IPS-20b (cell line): ENCODE data around the gene RAB33B.

ENCODE experiments used
- H3K27ac ChIP-seq: one replicate; pipeline ENCODE4 v1.5.1; 2013; ENCODE audit warnings: low read length
- H3K27me3 ChIP-seq: 2 replicates; pipeline ENCODE4 v1.6.1; 2013; ENCODE audit warnings: mild to moderate bottlenecking, low read length, inconsistent platforms; ENCODE audit not compliant: insufficient read depth
- H3K36me3 ChIP-seq: 2 replicates; pipeline ENCODE4 v1.6.1; 2013; ENCODE audit warnings: low read depth, mild to moderate bottlenecking, inconsistent platforms, low read length, moderate library complexity; ENCODE audit not compliant: insufficient read depth
- H3K4me1 ChIP-seq: 2 replicates; pipeline ENCODE4 v1.6.1; 2013; ENCODE audit warnings: mild to moderate bottlenecking, control low read depth, inconsistent platforms, low read length, moderate library complexity; ENCODE audit not compliant: insufficient read depth
- H3K4me3 ChIP-seq: 2 replicates; pipeline ENCODE4 v1.5.1; 2013; ENCODE audit warnings: mild to moderate bottlenecking, low read length, inconsistent platforms
- H3K9ac ChIP-seq: 2 replicates; pipeline ENCODE4 v1.6.1; 2013; ENCODE audit warnings: low read depth, mild to moderate bottlenecking, inconsistent platforms, low read length, moderate library complexity
- H3K9me3 ChIP-seq: 2 replicates; pipeline ENCODE4 v1.6.1; 2013; ENCODE audit warnings: mild to moderate bottlenecking, low read depth, low read length, inconsistent platforms; ENCODE audit not compliant: insufficient read depth

Gene RAB33B

DNA sequence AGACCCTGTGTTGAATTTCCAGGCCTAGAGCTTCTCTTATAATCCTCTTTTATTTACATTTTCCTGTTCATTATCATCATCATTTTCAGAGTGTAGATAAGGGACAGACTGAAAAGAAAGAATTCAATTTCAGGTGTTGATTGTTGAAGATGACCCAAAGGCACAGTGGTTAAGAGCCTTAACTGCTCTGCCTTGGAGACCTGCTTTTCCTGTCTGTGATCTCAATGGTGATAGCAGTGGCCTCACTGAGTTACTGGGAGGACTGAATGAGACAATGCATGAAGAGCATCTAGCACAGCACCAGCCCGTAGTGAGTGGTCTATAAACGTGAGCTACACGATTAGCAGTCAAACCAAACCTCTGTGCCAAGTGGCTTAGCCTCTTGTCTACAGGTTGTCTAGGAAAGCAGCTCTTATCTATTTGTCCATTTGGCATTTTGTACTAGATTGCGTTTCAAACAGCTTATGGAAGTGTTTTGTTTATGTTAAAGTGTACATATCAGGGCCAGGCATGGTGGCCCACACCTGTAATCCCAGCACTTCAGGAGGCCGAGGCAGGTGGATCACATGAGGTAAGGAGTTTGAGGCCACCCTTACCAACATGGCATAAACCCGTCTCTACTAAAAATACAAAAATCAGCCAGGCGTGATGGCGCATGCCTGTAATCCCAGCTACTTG is 60.6 kb downstream of the RAB33B start:
- H3K9me3 ChIP-seq, result no peaks in the 10 kb centered on the region
- no peak overlapping the region for H3K9ac ChIP-seq
- H3K36me3 ChIP-seq, result no peaks in the 10 kb centered on the region

GRCh38 chr4:139515531-139515958 is 61.6 kb downstream of the RAB33B start:
- H3K4me3 ChIP-seq, result no peak overlapping the region
- H3K27ac ChIP-seq, result no peak overlapping the region
- no peaks in the 10 kb centered on the region for H3K36me3 ChIP-seq
- H3K9ac ChIP-seq, result no peak overlapping the region
- H3K27me3 ChIP-seq, result no peaks in the 10 kb centered on the region
- no peaks in the 10 kb centered on the region for H3K9me3 ChIP-seq
- H3K4me1 ChIP-seq, result no peaks in the 10 kb centered on the region

More for the DNA sequence above, 60.6 kb downstream of the RAB33B start:
- Histone ChIP-seq H3K4me3 (no peak overlapping the region), H3K4me1 (no peaks in the 10 kb centered on the region), H3K27ac (no peak overlapping the region), H3K27me3 (no peaks in the 10 kb centered on the region)

DNA sequence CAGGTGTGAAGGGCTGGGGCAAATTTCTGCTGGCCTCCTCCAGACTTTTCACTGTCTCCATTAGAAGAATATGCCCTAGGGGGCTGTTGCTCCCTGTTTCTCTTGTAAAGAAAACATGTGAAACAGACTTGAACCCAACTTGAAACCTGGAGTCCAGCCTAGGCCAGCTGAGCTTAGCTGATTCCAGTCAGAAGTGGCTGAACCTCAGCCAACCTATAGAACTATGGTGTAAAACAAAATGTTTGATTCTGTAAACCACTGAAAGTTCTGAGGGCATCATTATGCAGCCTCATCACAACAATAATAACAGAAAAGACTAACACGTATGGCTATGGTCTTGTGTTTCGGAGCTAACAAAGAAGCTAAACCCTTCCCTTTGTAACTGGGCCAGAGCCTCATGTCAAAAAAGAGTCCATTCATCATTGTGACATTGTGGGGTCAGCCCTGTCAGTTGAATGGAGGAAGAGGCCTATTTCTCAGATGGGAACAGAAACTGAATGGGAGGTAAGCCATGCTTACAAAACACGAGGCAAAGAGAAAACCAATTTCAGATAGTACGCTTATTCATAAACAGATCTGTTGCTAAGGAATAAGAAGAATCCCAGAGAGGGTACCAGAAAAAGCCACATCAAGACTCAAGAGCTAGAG is 68.0 kb downstream of the RAB33B start:
- Histone ChIP-seq H3K4me1 (no peaks in the 10 kb centered on the region), H3K27ac (no peak overlapping the region), H3K4me3 (no peak overlapping the region), H3K27me3 (no peaks in the 10 kb centered on the region), H3K9ac (no peak overlapping the region), H3K9me3 (no peaks in the 10 kb centered on the region), H3K36me3 (no peaks in the 10 kb centered on the region)

- Histone ChIP-seq H3K4me3 (no peak overlapping the region), H3K9me3 (no peaks in the 10 kb centered on the region), H3K36me3 (no peaks in the 10 kb centered on the region), H3K4me1 (no peaks in the 10 kb centered on the region), H3K27ac (no peak overlapping the region), H3K27me3 (no peaks in the 10 kb centered on the region), H3K9ac (no peak overlapping the region)
These were observed 68.5 kb downstream of the RAB33B start for GRCh38 chr4:139522457-139522856.

GRCh38 chr4:139523076-139523475 is 69.2 kb downstream of the RAB33B start:
- Histone ChIP-seq H3K9ac (no peak overlapping the region), H3K4me3 (no peak overlapping the region), H3K27ac (no peak overlapping the region), H3K36me3 (no peaks in the 10 kb centered on the region), H3K27me3 (no peaks in the 10 kb centered on the region), H3K9me3 (no peaks in the 10 kb centered on the region), H3K4me1 (no peaks in the 10 kb centered on the region)

DNA sequence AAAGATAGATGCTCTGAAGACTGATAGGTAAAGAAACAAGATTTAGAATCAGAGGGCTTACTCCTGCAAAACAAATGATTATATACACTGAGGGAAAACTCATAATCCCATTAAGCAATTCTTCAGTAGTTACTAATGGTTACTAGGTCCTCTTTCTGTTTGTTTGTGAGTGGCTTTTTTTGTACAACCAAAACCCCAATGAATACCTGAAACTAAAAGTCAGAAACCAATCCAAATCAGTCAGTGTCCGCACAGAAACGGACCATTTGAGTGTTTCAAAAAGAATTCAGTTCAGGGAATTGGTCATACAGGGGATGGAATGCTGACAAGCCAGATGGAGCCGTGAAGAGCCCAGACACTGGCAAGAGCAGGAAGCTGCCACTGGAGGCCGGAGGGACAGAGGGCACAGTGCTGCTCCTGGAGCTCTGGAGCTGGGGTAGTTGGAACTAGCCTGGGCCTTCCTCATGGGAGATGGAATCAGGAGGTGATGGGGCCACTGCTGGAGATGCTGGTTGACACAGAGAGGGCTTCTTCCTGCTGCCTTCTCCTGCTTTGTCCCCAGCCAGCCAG is 70.2 kb downstream of the RAB33B start:
- Histone ChIP-seq H3K4me1 (no peaks in the 10 kb centered on the region), H3K4me3 (no peak overlapping the region), H3K36me3 (no peaks in the 10 kb centered on the region), H3K9ac (no peak overlapping the region), H3K27me3 (no peaks in the 10 kb centered on the region), H3K9me3 (no peaks in the 10 kb centered on the region), H3K27ac (no peak overlapping the region)

DNA sequence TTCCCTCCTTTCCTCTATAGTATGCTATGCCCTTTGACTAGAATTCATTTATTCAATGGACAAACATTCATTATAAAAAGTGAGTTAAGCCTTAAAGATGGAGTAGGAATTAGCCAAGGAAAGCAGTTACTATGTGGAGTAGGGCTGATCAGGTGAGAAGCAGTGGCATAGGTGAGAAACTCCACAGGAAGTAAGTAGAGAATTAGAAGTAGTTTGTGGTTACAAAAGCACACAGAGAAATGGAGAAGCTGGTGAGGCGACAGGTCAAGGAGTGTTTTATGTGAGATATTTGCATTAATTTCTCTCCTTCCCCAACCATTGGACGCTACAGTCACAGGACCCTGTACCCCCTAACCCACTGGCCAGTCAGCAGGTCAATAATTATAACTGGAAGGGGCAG is 71.5 kb downstream of the RAB33B start:
- no peak overlapping the region for H3K9ac ChIP-seq

More for the DNA sequence above, 71.5 kb downstream of the RAB33B start:
- Histone ChIP-seq H3K27me3 (no peaks in the 10 kb centered on the region), H3K27ac (no peak overlapping the region), H3K4me1 (no peaks in the 10 kb centered on the region), H3K9me3 (no peaks in the 10 kb centered on the region), H3K4me3 (no peak overlapping the region), H3K36me3 (no peaks in the 10 kb centered on the region)
